Neuronal stem cell (in vitro differentiated cells): Measurements from ENCODE around the gene ADAMTS14.

Experiments used
- DNase-seq: peaks from one replicate; pipeline ENCODE4 v3.0.0-alpha.2; 2013; ENCODE audit warnings: low spot score
- H2AFZ ChIP-seq: one replicate; pipeline ENCODE4 v1.6.1; 2013; ENCODE audit warnings: mild to moderate bottlenecking, low read length, inconsistent platforms
- H2AK5ac ChIP-seq: 2 replicates; pipeline ENCODE4 v1.6.1; 2013; ENCODE audit warnings: low read depth, mild to moderate bottlenecking, inconsistent platforms, low read length, moderate library complexity, mixed read lengths
- H2BK120ac ChIP-seq: 2 replicates; pipeline ENCODE4 v1.6.1; 2013; ENCODE audit warnings: low read depth, mild to moderate bottlenecking, inconsistent platforms, low read length, moderate library complexity, mixed read lengths
- H2BK12ac ChIP-seq: one replicate; pipeline ENCODE4 v1.6.1; 2013; ENCODE audit warnings: low read length, inconsistent platforms
- H2BK15ac ChIP-seq: 2 replicates; pipeline ENCODE4 v1.6.1; 2013; ENCODE audit warnings: mild to moderate bottlenecking, low read length, inconsistent platforms, mixed read lengths
- H2BK5ac ChIP-seq: one replicate; pipeline ENCODE4 v1.6.1; 2013; ENCODE audit warnings: inconsistent platforms, mild to moderate bottlenecking, low read length, moderate library complexity
- H3K14ac ChIP-seq: one replicate; pipeline ENCODE4 v1.6.1; 2013; ENCODE audit warnings: low read length, inconsistent platforms
- H3K18ac ChIP-seq: 2 replicates; pipeline ENCODE4 v1.6.1; 2013; ENCODE audit warnings: low read length, inconsistent platforms
- H3K23ac ChIP-seq: 2 replicates; pipeline ENCODE4 v1.6.1; 2013; ENCODE audit warnings: low read depth, mild to moderate bottlenecking, mixed read lengths, low read length, inconsistent platforms; ENCODE audit not compliant: poor library complexity
- H3K27ac ChIP-seq: replicated peaks from 3 replicates; pipeline ENCODE4 v1.5.1; 2013; ENCODE audit warnings: low read length, inconsistent platforms
- H3K27me3 ChIP-seq, 3 experiments: 2 replicates each; pipeline ENCODE4 v1.6.1; 2013; ENCODE audit warnings: low read length in 3 of 3, mild to moderate bottlenecking in 2 of 3, inconsistent platforms in 1 of 3, low read depth in 1 of 3, mixed read lengths in 1 of 3, moderate library complexity in 1 of 3; ENCODE audit not compliant: control insufficient read depth in 3 of 3, insufficient read depth in 3 of 3
- H3K36me3 ChIP-seq, 2 donors: replicated peaks in 1 of 2; 2 replicates each; pipeline ENCODE4 v1.6.1; 2013; ENCODE audit warnings: low read length in 2 of 2; ENCODE audit not compliant: control insufficient read depth in 2 of 2, insufficient read depth in 2 of 2
- H3K4ac ChIP-seq: 2 replicates; pipeline ENCODE4 v1.6.1; 2013; ENCODE audit warnings: inconsistent platforms, mild to moderate bottlenecking, low read length, moderate library complexity
- H3K4me1 ChIP-seq, 2 donors: 1 replicate in 1 of 2; 2 replicates in 1 of 2; pipeline ENCODE4 v1.6.1; 2013; ENCODE audit warnings: low read length in 2 of 2, low read depth in 1 of 2; ENCODE audit not compliant: control insufficient read depth in 2 of 2, insufficient read depth in 1 of 2
- H3K4me2 ChIP-seq: one replicate; pipeline ENCODE4 v1.6.1; 2013; ENCODE audit warnings: mild to moderate bottlenecking, low read length, inconsistent platforms; ENCODE audit not compliant: insufficient read depth, poor library complexity, severe bottlenecking
- H3K4me3 ChIP-seq, 2 donors: 2 replicates each; pipeline ENCODE4 v1.5.1; 2013; ENCODE audit warnings: low read length in 2 of 2, mild to moderate bottlenecking in 2 of 2, inconsistent platforms in 1 of 2, moderate library complexity in 1 of 2
- H3K79me1 ChIP-seq: one replicate; pipeline ENCODE4 v1.6.1; 2013; ENCODE audit warnings: low read depth, mild to moderate bottlenecking, inconsistent platforms, low read length, moderate library complexity
- H3K9ac ChIP-seq: one replicate; pipeline ENCODE4 v1.6.1; 2013; ENCODE audit warnings: mild to moderate bottlenecking, low read depth, low read length, inconsistent platforms; ENCODE audit not compliant: poor library complexity
- H3K9me3 ChIP-seq, 2 donors: replicated peaks in 1 of 2; 2 replicates each; pipeline versions ENCODE3 to v1.6.1; 2013; ENCODE audit warnings: low read length in 2 of 2, mild to moderate bottlenecking in 2 of 2, inconsistent platforms in 1 of 2, low read depth in 1 of 2, mixed read lengths in 1 of 2, moderate library complexity in 1 of 2; ENCODE audit not compliant: control insufficient read depth in 2 of 2, insufficient read depth in 1 of 2
- H4K8ac ChIP-seq: one replicate; pipeline ENCODE4 v1.6.1; 2013; ENCODE audit warnings: low read depth, mild to moderate bottlenecking, inconsistent platforms, low read length, moderate library complexity
- H4K91ac ChIP-seq: one replicate; pipeline ENCODE4 v1.6.1; 2013; ENCODE audit warnings: low read length, low read depth, mild to moderate bottlenecking, inconsistent platforms; ENCODE audit not compliant: poor library complexity
- WGBS, 2 donors: extraction: QIAGEN DNeasy Blood & Tissue Kit; methylation state at CpG; one replicate each; pipeline ENCODE4 v1.1.7; 2013; ENCODE audit warnings: missing lambda C conversion rate in 2 of 2, mixed read lengths in 1 of 2; ENCODE audit not compliant: insufficient read length in 2 of 2, insufficient replicate concordance in 1 of 2; ENCODE audit errors: extremely low coverage in 2 of 2; 5-methylcytosine and 5-hydroxymethylcytosine counted together

The ADAMTS14 gene

GRCh38 chr10:70797840-70798239 is 125.5 kb downstream of the ADAMTS14 start:
- no CpG with 5 or more reads among the region's 7 CpGs for WGBS, 2 donors
- Histone ChIP-seq H3K36me3 (no peaks in the 10 kb centered on the region), H3K4me3 (no peak overlapping the region), H3K4me2 (no peak overlapping the region), H3K27me3 (peaks cover 0 to 13% (median 2%) of the 10 kb centered on the region in 3 experiments), H3K79me1 (no peaks in the 10 kb centered on the region), H3K27ac (no peak overlapping the region), H3K18ac (peak overlapping the region; percentile 71), H2AK5ac (no peak overlapping the region), H3K14ac (no peak overlapping the region), H2AFZ (no peak overlapping the region), H4K91ac (no peak overlapping the region), H2BK12ac (no peak overlapping the region), H3K9ac (no peak overlapping the region), H3K4ac (no peak overlapping the region), H3K23ac (peak overlapping the region; percentile 92), H2BK5ac (no peak overlapping the region), H2BK120ac (no peak overlapping the region), H3K9me3 (no peaks in the 10 kb centered on the region), H2BK15ac (no peak overlapping the region), H3K4me1 (no peaks in the 10 kb centered on the region), H4K8ac (peak overlapping the region; percentile 52)
- DNase-seq: no peak

- H2BK5ac ChIP-seq: no peak overlapping the region
- H3K4me1 ChIP-seq: no peaks in the 10 kb centered on the region
- H3K4me2 ChIP-seq: no peak overlapping the region
- H4K91ac ChIP-seq: no peak overlapping the region
- H2BK12ac ChIP-seq: no peak overlapping the region
- no peaks in the 10 kb centered on the region for H3K9me3 ChIP-seq
- H3K18ac ChIP-seq: no peak overlapping the region
- no peak overlapping the region for H2AK5ac ChIP-seq
- H3K36me3 ChIP-seq: no peaks in the 10 kb centered on the region
- no peak overlapping the region for H3K27ac ChIP-seq
- H3K9ac ChIP-seq: no peak overlapping the region
- WGBS, 2 donors: no CpG with 5 or more reads among the region's 5 CpGs
- H3K23ac ChIP-seq: no peak overlapping the region
- H3K4me3 ChIP-seq: no peak overlapping the region
- H3K4ac ChIP-seq: no peak overlapping the region
- no peak overlapping the region for H2BK120ac ChIP-seq
- no peak overlapping the region for H3K14ac ChIP-seq
- H4K8ac ChIP-seq: no peak overlapping the region
- no peak overlapping the region for H2BK15ac ChIP-seq
- H3K79me1 ChIP-seq: no peaks in the 10 kb centered on the region
- H3K27me3 ChIP-seq: peaks cover 0 to 5% (median 2%) of the 10 kb centered on the region in 3 experiments
- no peak for DNase-seq
- H2AFZ ChIP-seq: no peak overlapping the region
Measured at GRCh38 chr10:70799124-70799523, 126.8 kb downstream of the ADAMTS14 start.

DNA sequence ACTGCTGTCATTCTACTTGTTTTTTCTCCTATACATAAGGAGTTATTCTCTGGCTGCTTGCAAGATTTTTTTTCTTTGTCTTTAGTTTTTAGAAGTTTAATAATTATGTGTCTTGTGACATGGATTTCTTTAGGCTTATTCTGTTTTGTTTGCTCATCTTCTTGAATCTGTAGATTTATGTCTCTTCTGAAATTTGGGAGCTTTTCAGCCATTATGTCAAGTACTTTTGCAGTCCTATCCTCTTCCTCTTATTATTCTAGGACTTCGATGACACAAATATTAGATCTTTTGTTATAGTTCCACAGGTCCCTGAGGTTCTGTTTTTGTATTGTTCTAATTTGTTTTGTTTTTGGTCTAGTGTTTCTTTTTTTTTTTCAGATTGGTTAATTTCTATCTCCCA is 129.5 kb downstream of the ADAMTS14 start:
- Histone ChIP-seq H3K14ac (no peak overlapping the region), H3K4me3 (no peak overlapping the region), H3K27me3 (peaks cover 0 to 10% (median 2%) of the 10 kb centered on the region in 3 experiments), H2BK12ac (no peak overlapping the region), H3K4ac (no peak overlapping the region), H4K8ac (no peak overlapping the region), H2BK15ac (no peak overlapping the region), H3K23ac (no peak overlapping the region), H3K9ac (no peak overlapping the region), H3K18ac (no peak overlapping the region), H2BK5ac (no peak overlapping the region), H3K4me2 (no peak overlapping the region), H4K91ac (no peak overlapping the region), H2AFZ (no peak overlapping the region), H3K79me1 (no peaks in the 10 kb centered on the region), H3K4me1 (no peaks in the 10 kb centered on the region), H3K27ac (no peak overlapping the region), H3K9me3 (no peaks in the 10 kb centered on the region), H2BK120ac (no peak overlapping the region), H2AK5ac (no peak overlapping the region), H3K36me3 (no peaks in the 10 kb centered on the region)
- no peak for DNase-seq
- no CpG with 5 or more reads among the region's 1 CpG for WGBS, 2 donors

GRCh38 chr10:70803775-70804420 is 131.6 kb downstream of the ADAMTS14 start:
- Histone ChIP-seq H2BK120ac (no peak overlapping the region), H2BK15ac (no peak overlapping the region), H3K4me2 (no peak overlapping the region), H3K23ac (no peak overlapping the region), H2AFZ (no peak overlapping the region), H3K14ac (no peak overlapping the region), H2BK12ac (no peak overlapping the region), H3K18ac (no peak overlapping the region), H4K8ac (no peak overlapping the region), H3K4me3 (no peak overlapping the region), H3K79me1 (no peaks in the 10 kb centered on the region), H3K9ac (no peak overlapping the region), H2BK5ac (no peak overlapping the region), H4K91ac (no peak overlapping the region), H3K9me3 (no peaks in the 10 kb centered on the region), H3K4ac (no peak overlapping the region), H2AK5ac (no peak overlapping the region), H3K4me1 (peaks cover 0 to under 1% of the 10 kb centered on the region in 2 donors), H3K27me3 (peaks cover 0 to 12% (median 2%) of the 10 kb centered on the region in 3 experiments), H3K36me3 (no peaks in the 10 kb centered on the region), H3K27ac (no peak overlapping the region)
- no CpG with 5 or more reads among the region's 2 CpGs for WGBS, 2 donors
- no peak for DNase-seq
